Measurements from ENCODE around the gene MVK.

Gene MVK

DNA sequence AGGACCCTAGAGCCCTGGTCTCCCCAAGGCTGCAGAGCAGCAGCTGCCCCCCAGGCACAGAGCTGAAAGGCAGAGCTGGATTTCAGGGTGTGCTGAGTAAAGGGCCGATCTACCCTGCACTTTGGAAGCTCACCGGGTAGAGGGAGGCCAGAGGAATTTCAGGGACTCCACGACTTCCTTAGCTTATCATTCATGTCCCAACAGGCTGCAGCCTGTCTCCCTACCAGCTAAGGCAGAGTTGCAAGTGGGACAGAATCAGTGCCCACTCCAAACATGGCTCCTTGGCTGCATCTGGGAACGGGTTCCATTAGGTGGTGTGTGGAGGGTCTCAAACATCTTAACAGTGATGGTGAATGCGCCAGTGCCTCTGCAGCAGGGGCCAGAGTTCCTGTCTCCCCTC, 27.8 kb upstream of the MVK start:
- no peak for DNase-seq (ENCODE audit: low spot score)

DNA sequence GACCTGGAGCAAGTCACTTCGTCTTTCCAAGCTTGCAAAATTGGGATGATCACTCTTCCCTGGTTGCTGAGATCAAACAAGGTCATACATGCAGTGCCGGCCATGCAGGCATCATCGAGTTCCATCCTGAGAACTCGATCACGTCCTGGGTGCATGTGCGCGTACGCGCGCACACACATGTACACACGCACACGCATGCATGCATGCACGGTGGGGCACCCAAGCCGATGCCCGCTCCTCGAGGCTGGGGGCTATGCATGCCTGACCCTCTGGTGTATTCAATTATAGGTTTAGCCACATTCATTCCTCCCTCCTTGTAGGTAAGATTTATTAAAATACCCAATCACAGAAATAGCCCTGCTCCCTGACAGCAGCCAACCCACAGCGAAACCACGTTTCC, 26.3 kb upstream of the MVK start:
- no peak for DNase-seq (ENCODE audit: low spot score)

DNA sequence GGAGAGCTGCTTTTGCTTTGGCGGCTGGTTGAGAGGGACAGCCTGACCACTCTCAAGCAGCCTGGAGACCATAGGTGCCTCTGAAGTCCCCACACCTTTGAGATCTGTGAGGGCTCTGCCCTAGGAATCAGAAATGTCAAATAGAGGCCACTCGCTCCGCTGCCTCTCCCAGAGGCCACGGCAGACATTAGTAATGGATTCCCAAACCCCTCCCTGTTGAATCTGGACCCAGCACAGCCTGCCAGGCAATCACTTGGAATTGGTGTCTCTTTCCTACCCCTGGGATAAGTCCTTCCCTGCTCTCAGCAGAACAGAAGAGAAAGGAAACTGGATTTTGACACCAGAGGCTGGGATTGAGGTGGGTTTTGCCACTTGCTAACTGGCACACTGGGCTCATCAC, 25.3 kb upstream of the MVK start:
- no peak for DNase-seq (ENCODE audit: low spot score)

DNA sequence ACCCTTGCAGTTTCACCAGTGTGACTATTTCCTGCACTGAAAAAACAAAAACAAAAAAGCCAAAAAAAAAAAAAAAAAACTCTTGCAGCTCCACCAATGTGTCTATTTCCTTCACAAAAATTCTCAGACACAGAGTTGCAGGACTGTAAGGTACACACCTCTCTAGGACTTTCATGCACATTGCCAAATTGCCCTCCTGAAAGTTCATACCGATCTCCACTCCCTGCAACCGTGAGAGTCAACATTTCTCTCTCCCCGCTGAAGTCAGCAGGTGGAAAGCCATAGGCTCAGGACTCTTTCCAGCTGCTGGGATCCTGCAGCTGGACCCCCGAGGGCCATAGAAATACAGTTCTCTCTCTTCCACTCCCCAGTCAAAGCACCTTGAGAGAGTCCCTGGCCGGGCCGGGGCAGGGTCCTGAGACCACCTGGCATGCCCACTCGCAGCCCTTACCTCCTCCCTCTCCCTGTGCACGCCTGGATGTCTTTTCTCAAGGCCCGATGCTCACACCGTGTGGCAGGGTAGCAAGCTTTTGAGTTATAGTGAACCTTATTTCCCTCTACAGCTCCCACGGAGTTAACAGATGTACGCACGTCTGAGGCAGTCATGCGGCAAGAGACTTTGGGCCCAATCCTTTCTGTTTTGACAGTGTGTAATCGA, 23.9 kb upstream of the MVK start:
- no peak for DNase-seq (ENCODE audit: low spot score)

DNA sequence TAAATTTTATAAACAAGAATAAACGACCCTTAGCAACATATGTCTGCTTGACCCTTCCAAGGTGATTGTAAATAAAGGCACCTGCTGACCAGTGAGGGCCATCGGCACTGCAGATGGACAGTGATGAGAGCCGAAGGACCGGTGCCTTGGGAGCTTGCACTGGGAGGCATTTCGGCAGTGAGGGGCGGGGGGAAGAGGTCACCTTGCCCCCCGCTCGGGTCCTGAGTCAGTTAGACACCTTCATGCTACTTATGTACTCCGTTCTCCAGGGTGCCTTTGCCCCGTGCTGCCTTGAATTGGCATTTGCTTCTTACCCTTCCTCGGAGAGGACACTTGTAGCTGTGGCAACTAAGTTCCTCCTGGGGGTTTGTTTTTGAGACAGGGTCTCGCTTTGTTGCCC, 23.3 kb upstream of the MVK start:
- DNase-seq (ENCODE audit: low spot score) = no peak

DNA sequence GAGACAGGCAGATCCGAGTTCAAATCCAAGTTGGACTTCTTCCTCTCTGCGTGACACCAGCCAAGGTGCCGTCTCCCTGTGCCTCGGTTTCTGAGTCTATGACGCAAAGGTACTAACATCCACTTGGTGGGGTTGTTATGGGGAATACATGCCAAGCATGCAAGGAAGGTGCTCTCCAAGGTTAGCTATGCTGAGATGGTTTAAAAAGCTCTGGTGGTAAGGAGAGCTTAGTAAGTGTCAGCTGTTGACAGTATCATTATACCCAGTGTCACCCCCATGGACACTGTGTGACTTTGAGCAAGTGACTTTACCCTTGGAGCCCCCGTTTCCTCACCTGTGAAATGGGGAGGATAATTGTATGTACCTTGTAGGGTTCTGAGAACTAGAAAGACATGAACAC, 22.5 kb upstream of the MVK start:
- DNase-seq (ENCODE audit: low spot score) = no peak

DNA sequence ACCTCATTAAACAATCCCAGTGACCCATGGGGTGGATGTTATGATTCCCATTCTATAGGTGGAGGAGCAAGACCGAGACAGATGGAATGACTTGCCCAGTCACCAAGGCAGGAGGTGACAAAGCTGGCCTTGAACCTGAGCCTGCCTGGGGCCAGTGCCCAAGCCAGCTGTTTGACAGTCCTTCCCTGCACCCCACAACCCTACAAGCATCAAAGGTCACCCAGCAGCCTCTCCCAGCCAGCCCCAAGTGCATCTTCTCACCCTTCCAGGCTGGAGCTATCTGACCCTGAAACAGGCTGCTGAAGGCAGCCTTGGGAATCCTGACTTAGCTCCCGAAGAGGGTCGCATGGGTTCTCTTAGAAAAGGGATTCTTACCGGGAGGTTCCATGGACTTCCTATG, 20.6 kb upstream of the MVK start:
- no peak for DNase-seq (ENCODE audit: low spot score)

DNA sequence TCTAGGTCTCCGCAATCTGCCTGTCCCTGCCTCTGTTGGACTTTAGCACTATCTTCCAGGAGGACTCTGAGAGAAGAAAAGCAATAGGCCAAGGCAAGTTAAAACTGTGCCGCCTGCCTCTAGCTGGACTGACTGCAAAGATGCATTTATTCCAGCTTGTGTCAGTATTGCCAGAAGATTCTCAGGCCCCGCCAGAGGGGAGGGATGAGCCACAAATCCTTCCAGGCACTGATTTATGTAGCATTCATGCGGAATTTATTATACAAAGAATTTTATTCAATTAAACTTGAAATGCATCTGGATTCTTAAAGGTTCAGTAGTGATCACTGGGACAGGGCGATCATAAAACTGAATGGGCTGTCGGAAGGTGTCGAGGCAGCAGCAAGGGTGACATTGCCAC, 20.1 kb upstream of the MVK start:
- DNase-seq (ENCODE audit: low spot score) = peak; percentile 44

DNA sequence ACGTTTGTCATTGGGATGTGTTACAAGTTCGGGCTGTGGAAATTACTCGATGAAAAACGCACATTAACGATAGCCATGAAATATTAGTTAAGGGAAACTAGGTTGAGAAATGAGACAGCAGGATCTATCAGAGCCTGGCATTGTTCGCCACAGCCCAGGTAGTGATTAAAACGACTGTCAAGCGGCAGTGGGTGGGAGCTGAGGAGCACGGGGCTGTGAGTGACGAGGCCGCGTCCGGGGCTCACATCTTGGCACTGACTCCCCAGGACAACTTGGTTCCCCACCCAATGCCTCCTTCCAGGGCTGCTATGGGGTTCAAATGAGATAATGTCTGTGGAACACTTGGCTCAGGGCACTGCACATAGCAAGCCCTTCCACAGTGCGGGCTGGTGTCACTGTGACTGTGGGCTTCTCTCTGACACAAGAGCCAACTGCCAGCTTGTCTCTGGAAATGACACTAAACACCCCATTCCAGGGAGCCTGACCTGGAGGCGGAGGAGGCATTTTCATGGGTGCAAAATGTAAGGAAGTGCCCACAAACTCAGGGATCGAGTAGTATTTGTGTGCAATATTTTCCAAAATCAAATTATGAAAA, 19.6 kb upstream of the MVK start:
- peak; percentile 22 for DNase-seq (ENCODE audit: low spot score)

DNA sequence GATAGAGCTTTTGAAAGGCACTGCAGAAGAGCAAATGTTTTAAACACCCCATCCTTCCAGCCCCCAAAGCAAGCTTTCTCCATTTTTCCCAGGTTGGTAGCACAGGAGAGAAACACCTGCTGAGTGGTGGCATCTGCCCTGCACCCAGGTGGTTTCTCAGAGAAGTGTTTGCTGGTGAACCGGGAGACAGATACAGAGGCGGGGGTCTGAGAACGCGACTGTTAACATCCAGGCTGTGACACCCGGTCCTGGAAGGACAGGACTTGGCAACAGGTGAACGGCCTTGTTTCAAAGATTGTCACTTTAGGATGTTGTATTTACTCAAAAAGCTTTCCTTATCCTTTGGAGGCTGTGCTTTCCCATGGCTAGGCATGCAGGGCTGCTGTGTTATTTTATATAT, 18.8 kb upstream of the MVK start:
- DNase-seq (ENCODE audit: low spot score) = no peak

DNA sequence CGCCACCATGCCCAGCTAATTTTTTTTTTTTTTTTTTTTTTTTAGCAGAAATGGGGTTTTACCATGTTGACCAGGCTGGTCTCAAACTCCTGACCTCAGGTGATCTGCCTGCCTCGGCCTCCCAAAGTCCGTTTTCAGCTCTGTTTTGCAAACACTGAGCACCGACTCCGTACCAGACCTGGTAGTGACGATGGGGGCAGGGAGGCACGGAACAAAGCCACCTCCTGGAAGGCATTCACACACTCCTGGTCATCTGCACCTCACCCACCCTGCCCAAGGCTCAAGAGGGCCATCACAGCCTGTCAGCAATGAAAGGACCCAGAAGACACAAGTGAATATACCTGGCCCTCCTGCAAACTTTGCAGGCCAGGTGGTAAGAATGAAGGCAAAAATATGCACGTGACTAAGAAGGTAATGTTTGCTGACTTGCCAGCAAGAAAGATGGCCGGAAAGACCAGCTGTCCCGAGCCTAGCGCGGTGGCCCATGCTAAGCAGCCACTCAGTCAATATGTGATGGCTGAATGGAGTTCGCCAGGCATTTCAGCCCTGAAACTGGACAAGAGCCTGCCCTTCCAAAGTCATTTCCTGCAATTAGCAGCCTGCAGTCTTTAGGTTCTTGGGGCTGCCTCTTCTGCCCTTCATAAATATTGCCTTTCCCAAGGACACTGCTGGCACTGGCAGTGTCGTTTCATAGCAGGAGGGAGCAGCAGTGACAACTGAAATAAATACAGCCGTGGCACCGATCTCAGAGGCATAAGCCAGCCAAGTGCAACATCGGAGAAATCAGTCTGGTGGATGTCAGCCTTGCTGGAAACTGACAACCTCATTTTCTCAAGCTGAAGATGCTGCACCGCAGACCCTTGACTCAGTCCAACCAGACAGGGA, 17.9 kb upstream of the MVK start:
- no peak for DNase-seq (ENCODE audit: low spot score)

DNA sequence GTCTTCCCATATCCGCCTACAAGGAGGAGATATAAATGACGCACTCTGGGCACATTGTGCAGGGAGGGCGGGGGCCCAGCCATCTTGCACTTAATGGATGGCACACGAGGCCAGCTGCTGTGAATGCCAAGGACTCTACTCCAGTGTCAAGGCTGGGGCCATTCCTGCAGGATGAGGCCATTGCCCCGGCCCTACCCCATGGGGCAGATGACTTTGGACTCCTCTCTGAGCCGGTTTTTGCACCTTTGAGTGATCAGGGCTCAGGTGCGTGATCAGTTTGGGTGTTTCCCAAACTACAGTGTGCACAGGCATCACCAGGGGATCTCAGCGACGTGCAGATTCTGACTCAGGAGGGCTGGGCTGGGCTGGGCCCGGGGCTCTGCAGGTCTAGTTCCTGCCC, 16.4 kb upstream of the MVK start:
- DNase-seq (ENCODE audit: low spot score) = no peak

DNA sequence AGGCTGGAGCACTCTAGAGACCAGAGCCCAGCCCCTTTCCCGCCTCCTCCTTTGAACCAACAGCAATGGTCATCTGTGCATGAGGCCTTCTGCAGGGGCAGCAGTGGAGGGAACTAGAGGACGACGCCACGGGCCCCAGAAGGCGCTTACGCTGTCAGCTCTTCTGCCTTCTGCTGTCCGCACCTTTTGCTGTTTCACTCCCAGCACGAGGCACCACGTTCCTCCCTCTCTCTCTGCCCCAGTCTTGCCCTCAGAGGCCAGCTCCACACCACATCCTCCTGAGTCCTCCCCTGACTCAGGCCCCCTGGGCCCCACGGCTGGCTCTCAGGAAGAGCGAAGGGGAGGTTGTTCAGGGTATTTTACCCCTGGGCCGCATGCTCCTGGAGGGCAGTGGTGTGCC, 15.8 kb upstream of the MVK start:
- DNase-seq (ENCODE audit: low spot score) = no peak

DNA sequence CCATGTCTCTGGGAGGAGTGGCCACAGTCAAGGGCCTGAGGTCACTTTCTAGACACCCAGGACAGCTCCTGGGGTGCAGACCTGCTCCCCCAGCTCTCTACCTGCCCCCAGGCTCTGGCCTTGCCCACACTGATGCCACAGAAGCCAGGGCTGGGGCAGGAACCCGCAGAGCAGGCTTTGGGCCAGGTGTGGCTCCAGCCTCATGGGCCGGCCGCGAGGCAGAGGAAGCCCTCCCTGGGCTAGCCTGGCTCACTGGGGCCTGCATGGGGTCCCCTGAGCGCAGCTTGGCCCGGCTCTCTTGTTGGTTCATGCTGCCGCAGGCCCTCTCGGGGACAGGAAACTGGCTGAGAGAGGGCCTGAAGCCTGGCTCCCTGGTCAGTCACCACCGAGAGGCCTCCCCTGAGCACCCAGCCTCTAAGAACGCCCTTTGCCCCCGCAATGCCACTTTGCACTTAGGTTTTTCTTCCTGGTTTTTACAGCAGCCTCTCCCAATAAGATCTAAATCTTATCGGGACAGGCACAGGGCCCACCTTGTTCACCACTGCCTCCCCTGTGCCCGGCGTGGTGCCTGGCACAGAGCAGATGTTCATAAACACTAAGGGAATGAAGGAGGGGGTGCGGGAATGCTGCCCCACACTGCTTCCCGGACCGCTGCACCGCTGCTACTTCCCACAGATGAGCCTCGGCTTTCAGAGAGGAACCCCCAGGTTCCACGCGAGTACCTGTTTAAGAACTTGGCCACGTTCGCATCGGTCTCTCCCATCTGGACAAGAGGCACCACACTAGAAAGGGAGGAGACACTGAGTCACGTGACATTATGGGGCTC, 15.0 kb upstream of the MVK start:
- DNase-seq (ENCODE audit: low spot score) = no peak

DNA sequence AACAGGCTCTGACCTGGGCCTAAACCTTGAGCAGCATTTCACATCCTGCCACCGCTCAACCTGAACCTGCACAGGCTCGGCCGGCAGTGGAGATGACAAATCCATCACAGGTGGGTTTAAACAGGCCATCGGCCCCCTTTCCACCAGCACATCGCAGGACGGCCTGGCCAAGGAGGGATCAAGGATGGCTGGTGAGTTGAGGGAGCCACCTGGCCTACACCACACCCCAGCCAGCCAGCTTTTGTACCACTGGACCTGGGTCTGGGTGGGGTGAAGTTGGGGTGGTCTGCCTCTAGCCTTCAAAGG, 14.4 kb upstream of the MVK start:
- no peak for DNase-seq (ENCODE audit: low spot score)

DNA sequence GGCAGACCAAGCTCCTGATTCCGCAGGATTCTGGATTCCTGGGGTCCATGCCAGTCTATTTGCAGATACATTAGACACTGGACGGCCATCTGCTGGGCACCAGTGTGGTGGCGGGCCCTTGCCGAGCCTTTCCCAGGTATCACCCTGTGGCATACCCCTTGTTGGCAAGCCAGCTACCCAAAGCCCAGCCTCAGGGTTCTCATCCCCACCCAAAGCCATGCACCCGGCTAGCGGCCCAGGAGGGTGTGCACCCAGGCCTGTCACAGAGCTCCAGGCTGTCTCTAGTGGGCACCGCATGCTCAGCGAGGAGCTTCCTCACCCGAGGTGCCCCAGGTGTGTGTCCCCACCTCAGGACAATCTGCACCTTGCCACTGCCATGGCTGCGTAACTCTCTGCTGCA, 14.0 kb upstream of the MVK start:
- no peak for DNase-seq (ENCODE audit: low spot score)

DNA sequence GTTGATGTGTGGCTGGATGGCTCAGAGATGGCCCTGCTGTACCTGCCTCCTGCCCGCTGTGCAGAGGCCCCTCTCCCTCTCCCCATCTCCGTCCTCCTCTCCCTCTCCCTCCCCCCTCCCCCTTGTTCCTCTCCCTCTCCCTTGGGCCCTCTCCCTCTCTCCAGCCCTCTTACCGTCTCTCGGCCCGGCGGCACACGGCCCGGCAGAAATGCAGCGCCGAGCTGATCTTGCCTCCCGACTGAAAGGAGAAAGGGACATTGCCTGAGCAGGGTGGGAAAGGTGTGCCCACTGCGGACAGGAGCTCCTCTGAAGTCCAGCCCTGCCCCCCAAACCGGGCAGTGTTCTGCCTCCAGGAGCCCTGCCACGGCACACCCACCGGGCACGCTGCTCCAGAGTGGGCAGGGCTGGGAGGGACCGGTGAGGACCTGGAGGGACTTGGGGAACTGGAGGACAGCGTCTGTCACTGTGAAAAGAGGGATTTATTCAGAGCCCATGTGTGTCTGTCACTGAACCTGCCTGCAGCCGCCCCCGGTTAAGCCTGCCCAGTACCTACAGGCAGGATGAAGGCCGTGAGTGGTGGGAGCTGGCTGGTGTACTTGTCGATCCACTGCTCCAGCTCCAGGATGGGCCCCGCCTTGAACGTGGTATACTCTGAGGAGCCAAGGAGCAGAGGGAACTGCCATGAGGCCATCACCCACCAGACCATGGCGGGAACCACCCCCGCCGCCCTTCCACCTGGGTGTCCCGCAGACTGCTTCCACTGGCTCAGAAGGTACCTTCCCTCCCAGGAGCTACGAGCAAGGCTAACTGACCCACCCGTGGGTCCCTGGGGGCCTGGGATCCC, 12.5 kb upstream of the MVK start:
- no peak for DNase-seq (ENCODE audit: low spot score)

DNA sequence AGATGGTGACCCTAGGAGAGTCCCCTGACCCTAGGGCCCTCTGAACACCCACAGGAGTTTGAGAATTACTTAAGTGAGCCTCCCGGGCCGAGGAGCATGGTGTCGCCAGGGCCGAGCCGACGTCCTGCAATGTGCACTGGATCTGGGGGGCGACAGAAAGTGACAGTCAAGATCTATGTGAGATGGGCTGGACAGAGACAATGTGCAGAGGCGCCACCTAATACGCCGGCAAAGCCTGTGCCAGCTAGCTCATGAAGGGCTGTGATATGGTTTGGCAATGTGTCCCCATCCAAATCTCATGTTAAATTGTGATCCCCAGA, 11.9 kb upstream of the MVK start:
- no peak for DNase-seq (ENCODE audit: low spot score)

DNA sequence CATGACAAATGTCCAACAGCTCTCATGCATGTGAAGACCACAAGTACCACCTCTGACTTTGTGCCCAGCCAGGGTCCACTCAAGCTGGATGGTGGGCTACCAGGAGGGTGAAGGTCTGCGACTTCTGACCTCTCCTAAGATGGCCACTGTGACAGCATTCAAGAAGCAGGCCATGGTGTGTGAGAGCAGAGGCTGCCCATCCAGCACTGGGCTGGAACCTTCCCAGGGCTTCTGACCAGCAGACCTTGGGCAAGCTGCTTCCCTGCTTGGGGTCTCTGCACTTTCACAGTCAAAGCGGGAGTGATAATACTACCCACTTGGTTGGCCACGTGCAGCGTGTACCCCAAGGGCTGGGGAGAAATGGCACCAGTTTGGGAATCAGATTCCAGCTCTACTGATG, 10.7 kb upstream of the MVK start:
- DNase-seq (ENCODE audit: low spot score) = no peak

DNA sequence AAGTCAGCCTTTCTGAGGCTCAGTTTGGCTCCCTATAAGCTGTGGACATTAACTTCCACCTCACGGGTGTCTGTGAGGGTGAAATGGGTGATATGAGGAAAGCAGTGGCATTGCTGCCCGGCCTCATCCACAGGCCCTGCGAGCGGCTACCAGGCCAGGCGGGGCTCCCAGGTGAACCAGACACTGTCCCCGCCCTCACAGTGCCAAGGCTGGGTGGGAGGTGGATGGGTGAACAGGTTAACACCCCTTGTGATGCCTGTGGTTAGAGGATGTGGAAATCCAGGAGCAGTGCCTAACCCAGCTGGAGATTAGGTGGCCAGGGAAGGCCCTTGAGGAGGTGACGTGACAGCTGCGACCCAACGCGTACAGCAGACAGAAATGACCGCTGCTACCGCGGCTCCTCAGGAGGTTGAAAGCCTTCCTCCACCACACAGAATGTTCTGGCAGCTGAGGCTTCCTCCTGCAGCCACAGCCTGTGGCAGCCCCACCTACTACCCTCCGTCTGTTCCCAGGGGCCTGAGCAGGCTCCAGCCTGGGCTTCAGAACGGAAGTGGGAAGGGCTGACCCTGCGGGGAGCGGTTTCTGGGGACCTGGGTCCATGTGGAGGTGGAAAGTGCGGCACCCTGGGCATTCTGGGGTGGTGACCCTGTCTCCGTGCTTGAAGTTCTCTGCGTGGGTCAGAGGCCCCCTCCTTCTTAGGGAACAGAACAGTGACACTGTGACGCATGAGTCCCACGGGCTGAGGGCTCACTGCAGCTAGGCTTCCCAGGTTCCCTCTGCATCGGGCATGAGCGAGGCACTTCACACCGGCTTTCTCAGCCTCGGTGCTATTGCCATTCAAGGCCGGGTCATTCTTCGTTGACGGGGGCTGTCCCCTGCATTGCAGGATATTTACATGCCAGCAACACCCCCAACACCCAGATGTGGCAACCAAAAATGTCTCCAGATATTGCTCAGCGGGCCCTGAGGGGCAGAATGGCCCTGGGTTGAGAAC, 10.0 kb upstream of the MVK start:
- no peak for DNase-seq (ENCODE audit: low spot score)

DNA sequence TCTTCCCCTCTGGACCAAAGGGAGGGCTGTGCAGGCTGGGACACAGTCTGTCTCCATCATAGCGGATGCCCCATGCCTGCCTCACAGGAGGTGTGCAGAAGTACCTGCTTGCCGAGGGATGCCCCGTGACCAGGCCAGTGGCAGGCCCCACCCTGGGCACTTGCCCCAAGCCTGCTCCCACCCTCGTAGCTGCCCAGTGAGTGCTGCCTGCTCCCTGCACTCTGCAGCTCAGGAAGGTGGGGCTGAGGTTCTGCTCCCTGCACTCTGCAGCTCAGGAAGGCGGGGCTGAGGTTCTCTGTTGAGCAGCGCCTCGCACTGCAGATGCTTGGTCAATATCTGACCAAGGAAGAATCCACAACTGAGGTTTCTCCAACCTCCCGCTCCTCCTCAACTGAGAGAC, 7.2 kb upstream of the MVK start:
- no peak for DNase-seq (ENCODE audit: low spot score)
